Suppressor macrophage treated with lipopolysaccharide for 4 hours (primary cell): ENCODE data around the gene SPATA3.
"Not testable (repeated sequence)": the region's sequence is repeated elsewhere in the genome, so short reads cannot be mapped to it uniquely, and the experiment has no call there.

Source experiments
- DNase-seq: peaks from one replicate; pipeline ENCODE4 v3.0.0-alpha.2; 2020

The SPATA3 gene

GRCh38 chr2:230999477-230999876 lies 3.6 kb downstream of the SPATA3 start:
- no peak for DNase-seq

- no peak for DNase-seq
Observed at GRCh38 chr2:231000211-231000904, 4.4 kb downstream of the SPATA3 start.

- DNase-seq = no peak
Observed at GRCh38 chr2:231001036-231001435, 5.1 kb downstream of the SPATA3 start.

GRCh38 chr2:231001921-231002320 lies 6.0 kb downstream of the SPATA3 start:
- no peak for DNase-seq

GRCh38 chr2:231002641-231003040 lies 6.7 kb downstream of the SPATA3 start:
- DNase-seq = no peak

GRCh38 chr2:231003186-231003585 lies 7.3 kb downstream of the SPATA3 start:
- DNase-seq = no peak

- not testable (repeated sequence) for DNase-seq
Observed at GRCh38 chr2:231004930-231005329, 9.0 kb downstream of the SPATA3 start.

GRCh38 chr2:231007286-231008098 lies 11.6 kb downstream of the SPATA3 start:
- no peak for DNase-seq

GRCh38 chr2:231008131-231008530 lies 12.2 kb downstream of the SPATA3 start:
- no peak for DNase-seq

GRCh38 chr2:231009236-231009919 lies 13.5 kb downstream of the SPATA3 start:
- no peak for DNase-seq

GRCh38 chr2:231010201-231010730 lies 14.3 kb downstream of the SPATA3 start:
- DNase-seq = no peak

- DNase-seq = no peak
Observed at GRCh38 chr2:231011526-231011925, 15.6 kb downstream of the SPATA3 start.

GRCh38 chr2:231012463-231012862 lies 16.5 kb downstream of the SPATA3 start:
- DNase-seq = no peak

- no peak for DNase-seq
Observed at GRCh38 chr2:231013820-231014219, 17.9 kb downstream of the SPATA3 start.

GRCh38 chr2:231015478-231015877 lies 19.6 kb downstream of the SPATA3 start:
- no peak for DNase-seq

GRCh38 chr2:231015926-231016325 lies 20.0 kb downstream of the SPATA3 start:
- DNase-seq = no peak

GRCh38 chr2:231016566-231017230 lies 20.8 kb downstream of the SPATA3 start:
- no peak for DNase-seq

- no peak for DNase-seq
Observed at GRCh38 chr2:231017231-231017598, 21.3 kb downstream of the SPATA3 start.

GRCh38 chr2:231018184-231018583 lies 22.3 kb downstream of the SPATA3 start:
- no peak for DNase-seq

- not testable (repeated sequence) for DNase-seq
Observed at GRCh38 chr2:231025059-231025458, 29.1 kb downstream of the SPATA3 start.

- no peak for DNase-seq
Observed at GRCh38 chr2:231028889-231029288, 33.0 kb downstream of the SPATA3 start.

GRCh38 chr2:231029563-231029962 lies 33.6 kb downstream of the SPATA3 start:
- no peak for DNase-seq

- DNase-seq = no peak
Observed at GRCh38 chr2:231030725-231031124, 34.8 kb downstream of the SPATA3 start.
